B cell (primary cell): ENCODE data around the gene PTPRM. TPM values are rescaled to one million over a fixed set of nuclear protein-coding genes. Genes with fewer than 3 reads are reported as not detected.

Experiments used
- ATAC-seq: fragments of 200-7000 bp; cut with Tn5 transposase; one replicate; pipeline ENCODE4 v1.10.0; 2021; ENCODE audit warnings: low read depth, mild to moderate bottlenecking, moderate number of reproducible peaks, moderate library complexity
- CTCF ChIA-PET: fragments of 350-600 bp; sonication (Branson Sonifier 250); formaldehyde crosslinking; loops from one replicate; lab custom pipeline; 2021; ENCODE audit warnings: antibody characterized with exemption, inconsistent platforms; lab: Charles Lee
- POLR2A ChIA-PET: fragments of 350-600 bp; sonication (Branson Sonifier 250); formaldehyde crosslinking; loops from one replicate; lab custom pipeline; 2021; ENCODE audit warnings: antibody characterized with exemption; lab: Charles Lee
- DNase-seq: peaks from one replicate; pipeline ENCODE4 v3.0.0; 2013
- H2AFZ ChIP-seq: 2 replicates; pipeline ENCODE4 v1.6.1; 2012; ENCODE audit warnings: mild to moderate bottlenecking, low read depth, low read length; ENCODE audit not compliant: insufficient read depth, poor library complexity, severe bottlenecking
- H3K27ac ChIP-seq, 2 donors: 1 replicate in 1 of 2; 2 replicates in 1 of 2; pipeline ENCODE4 v1.5.1; 2012 to 2013; ENCODE audit warnings: low read length in 2 of 2, mild to moderate bottlenecking in 2 of 2, moderate library complexity in 1 of 2
- H3K27me3 ChIP-seq, 4 experiments: fragments of 200-600 bp in 1 of 4; sonication (generic) in 1 of 4; replicated peaks in 1 of 4; 1 replicate in 2 of 4; 2 replicates in 2 of 4; pipeline versions ENCODE4 v1.6.1 to v1.7.0; 2013 to 2016; ENCODE audit warnings: low read length in 3 of 4, mild to moderate bottlenecking in 2 of 4, mixed read lengths in 1 of 4, moderate library complexity in 1 of 4; ENCODE audit not compliant: insufficient read depth in 4 of 4, control insufficient read depth in 3 of 4; ENCODE audit errors: control extremely low read depth in 1 of 4
- H3K36me3 ChIP-seq, 2 experiments: replicated peaks in 1 of 2; 1 replicate in 1 of 2; 2 replicates in 1 of 2; pipeline versions ENCODE4 v1.6.1 to v1.7.1; 2013; ENCODE audit warnings: low read length in 1 of 2; ENCODE audit not compliant: insufficient read depth in 2 of 2, control insufficient read depth in 1 of 2; ENCODE audit errors: control extremely low read depth in 1 of 2, extremely low read depth in 1 of 2
- H3K4me1 ChIP-seq, 2 donors: fragments of 200-600 bp in 1 of 2; sonication (generic) in 1 of 2; 1 replicate in 1 of 2; 2 replicates in 1 of 2; pipeline versions ENCODE4 v1.5.1 to v1.6.1; 2013 to 2017; ENCODE audit warnings: low read length in 2 of 2; ENCODE audit not compliant: control insufficient read depth in 2 of 2, insufficient read depth in 2 of 2
- H3K4me2 ChIP-seq: replicated peaks from 2 replicates; pipeline ENCODE3; 2012; ENCODE audit warnings: mild to moderate bottlenecking, low read depth, low read length; ENCODE audit not compliant: poor library complexity, severe bottlenecking
- H3K4me3 ChIP-seq, 5 experiments: fragments of 200-600 bp in 1 of 5; sonication (generic) in 1 of 5; 1 replicate in 3 of 5; 2 replicates in 2 of 5; pipeline versions ENCODE4 v1.5.1 to v1.7.0; 2011 to 2016; ENCODE audit warnings: low read length in 4 of 5, mild to moderate bottlenecking in 4 of 5, low read depth in 2 of 5, control low read depth in 1 of 5, moderate library complexity in 1 of 5; ENCODE audit not compliant: insufficient read depth in 1 of 5; ENCODE audit errors: control extremely low read depth in 1 of 5, extremely low read depth in 1 of 5
- H3K79me2 ChIP-seq: fragments of 200-600 bp; sonication (generic); one replicate; pipeline ENCODE4 v1.6.0; 2016; ENCODE audit warnings: low read length; ENCODE audit not compliant: control insufficient read depth, insufficient read depth
- H3K9ac ChIP-seq: fragments of 200-600 bp; sonication (generic); 2 replicates; pipeline ENCODE4 v1.6.1; 2017; ENCODE audit warnings: mild to moderate bottlenecking, low read length, moderate library complexity
- H3K9me3 ChIP-seq, 3 donors: one replicate each; pipeline versions ENCODE4 v1.6.1 to v1.7.1; 2013; ENCODE audit warnings: low read length in 2 of 3; ENCODE audit not compliant: control insufficient read depth in 2 of 3, insufficient read depth in 1 of 3; ENCODE audit errors: control extremely low read depth in 1 of 3
- H4K20me1 ChIP-seq: 2 replicates; pipeline ENCODE4 v1.6.0; 2012; ENCODE audit warnings: mild to moderate bottlenecking, low read length; ENCODE audit not compliant: insufficient read depth, control insufficient read depth, poor library complexity, severe bottlenecking
- H3K27ac Mint-ChIP-seq: one replicate; pipeline ENCODE4 v1.8.0; 2021; ENCODE audit warnings: mixed read lengths
- H3K27me3 Mint-ChIP-seq: one replicate; pipeline ENCODE4 v1.8.0; 2021; ENCODE audit warnings: mixed read lengths
- H3K4me1 Mint-ChIP-seq: one replicate; pipeline ENCODE4 v1.8.0; 2021; ENCODE audit warnings: mixed read lengths
- H3K4me3 Mint-ChIP-seq: one replicate; pipeline ENCODE4 v1.8.0; 2021; ENCODE audit warnings: mixed read lengths
- H3K9me3 Mint-ChIP-seq: one replicate; pipeline ENCODE4 v1.8.0; 2022; ENCODE audit warnings: mixed read lengths; ENCODE audit not compliant: insufficient read depth
- EZH2 ChIP-seq: IDR thresholded peaks from 2 replicates; pipeline ENCODE4 v1.6.1; 2012; ENCODE audit warnings: borderline replicate concordance, low read depth, mild to moderate bottlenecking, moderate library complexity, low read length; ENCODE audit not compliant: insufficient read depth, poor library complexity, severe bottlenecking
- WGBS: methylation state at CpG from one replicate; pipeline ENCODE4 v1.1.5; 2013; ENCODE audit warnings: missing lambda C conversion rate; ENCODE audit not compliant: insufficient coverage; 5-methylcytosine and 5-hydroxymethylcytosine counted together
- intact Hi-C: fragments of 100-400 bp; cut with micrococcal nuclease; formaldehyde crosslinking; loops from one replicate; pipeline ENCODE4 v1.10.0; 2022
- polyA plus RNA-seq: library from polyadenylated mRNA; depleted of rRNA; stranded (reverse); fragments of >200 nt; gene quantifications from 2 replicates; pipeline ENCODE4 v1.2.3, GENCODE V29; 2012
- total RNA-seq, 2 donors: library from RNA; stranded (reverse); fragments of 120-200 nt in 1 of 2; gene quantifications; 1 replicate in 1 of 2; 2 replicates in 1 of 2; pipeline versions ENCODE4 v1.2.3 to v1.2.4, GENCODE V29; 2013 to 2022
- TF ChIP-seq, protein P1 (sequence below): fragments of 200-600 bp; IDR thresholded peaks from one replicate; pipeline ENCODE4 v1.8.0; 2022; ENCODE audit warnings: antibody characterized with exemption, mild to moderate bottlenecking

The PTPRM gene
- total and polyA plus RNA-seq, 2 donors (not counting 1 experiment from before 2014, with no cell fraction given): 0.20 to 0.89 TPM

DNA sequence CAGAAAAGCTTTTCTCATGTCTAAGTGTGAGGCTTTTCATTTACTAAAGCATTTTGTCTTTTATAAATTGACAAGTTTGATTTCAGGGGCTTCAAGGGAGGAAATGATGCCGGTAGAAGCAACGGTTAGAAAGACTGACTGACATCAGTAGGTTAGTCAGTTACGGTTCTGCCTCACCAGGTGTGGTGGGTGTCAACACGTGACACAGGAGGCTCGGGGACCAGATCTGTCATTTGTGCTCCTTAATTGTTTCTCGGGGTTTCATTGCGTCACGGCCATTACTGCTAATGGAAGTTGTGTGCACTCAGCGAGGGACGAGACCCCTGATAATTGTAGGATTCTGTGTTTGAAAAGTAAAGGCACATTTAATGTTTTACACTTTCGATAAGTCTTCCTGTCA is 18.9 kb upstream of the PTPRM start:
- no peak for TF ChIP-seq EZH2
- TF ChIP-seq, protein P1, sequence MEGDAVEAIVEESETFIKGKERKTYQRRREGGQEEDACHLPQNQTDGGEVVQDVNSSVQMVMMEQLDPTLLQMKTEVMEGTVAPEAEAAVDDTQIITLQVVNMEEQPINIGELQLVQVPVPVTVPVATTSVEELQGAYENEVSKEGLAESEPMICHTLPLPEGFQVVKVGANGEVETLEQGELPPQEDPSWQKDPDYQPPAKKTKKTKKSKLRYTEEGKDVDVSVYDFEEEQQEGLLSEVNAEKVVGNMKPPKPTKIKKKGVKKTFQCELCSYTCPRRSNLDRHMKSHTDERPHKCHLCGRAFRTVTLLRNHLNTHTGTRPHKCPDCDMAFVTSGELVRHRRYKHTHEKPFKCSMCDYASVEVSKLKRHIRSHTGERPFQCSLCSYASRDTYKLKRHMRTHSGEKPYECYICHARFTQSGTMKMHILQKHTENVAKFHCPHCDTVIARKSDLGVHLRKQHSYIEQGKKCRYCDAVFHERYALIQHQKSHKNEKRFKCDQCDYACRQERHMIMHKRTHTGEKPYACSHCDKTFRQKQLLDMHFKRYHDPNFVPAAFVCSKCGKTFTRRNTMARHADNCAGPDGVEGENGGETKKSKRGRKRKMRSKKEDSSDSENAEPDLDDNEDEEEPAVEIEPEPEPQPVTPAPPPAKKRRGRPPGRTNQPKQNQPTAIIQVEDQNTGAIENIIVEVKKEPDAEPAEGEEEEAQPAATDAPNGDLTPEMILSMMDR: no peak
- Mint-ChIP-seq H3K4me3 (no peak overlapping the region), H3K9me3 (no peaks in the 10 kb centered on the region), H3K27ac (no peak overlapping the region), H3K4me1 (no peaks in the 10 kb centered on the region), H3K27me3 (no peaks in the 10 kb centered on the region)
- Histone ChIP-seq H3K27me3 (peaks cover 0 to 2% (median 0%) of the 10 kb centered on the region in 4 experiments), H4K20me1 (no peaks in the 10 kb centered on the region), H3K9me3 (peaks cover 0 to 4% (median 0%) of the 10 kb centered on the region in 3 donors), H3K4me1 (no peaks in the 10 kb centered on the region), H3K36me3 (no peaks in the 10 kb centered on the region), H3K4me2 (no peak overlapping the region), H3K4me3 (no peak overlapping the region), H3K79me2 (no peaks in the 10 kb centered on the region), H2AFZ (no peak overlapping the region), H3K9ac (no peak overlapping the region), H3K27ac (no peak overlapping the region)
- WGBS: 90% methylated on average over 9 of the region's 11 CpGs
- DNase-seq (no peak), ATAC-seq (no peak)
- intact Hi-C loops: no loop called here
- ChIA-PET POLR2A (no interaction called here), CTCF (no interaction called here)

DNA sequence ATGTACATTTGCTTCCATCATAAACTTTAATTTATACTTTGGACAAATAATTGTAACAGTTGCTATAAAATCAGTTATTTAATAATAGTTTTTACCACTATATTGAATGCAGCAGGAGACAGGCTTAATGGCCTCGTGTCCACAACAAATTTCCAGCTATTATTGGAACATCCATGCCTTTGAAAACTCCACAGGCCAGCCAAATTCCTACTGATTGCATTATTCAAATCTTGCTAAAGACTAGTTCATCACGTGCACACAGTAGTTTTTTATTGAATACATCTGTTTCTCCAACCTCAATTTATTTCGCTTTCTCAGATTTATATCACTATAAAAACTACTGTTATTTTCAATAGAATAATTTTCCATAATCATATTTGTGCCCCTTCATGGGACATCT is 18.4 kb upstream of the PTPRM start:
- ATAC-seq: no peak

More for the DNA sequence above, 18.4 kb upstream of the PTPRM start:
- no peak overlapping the region for H3K27ac ChIP-seq
- peaks cover 0 to 4% (median 0%) of the 10 kb centered on the region in 3 donors for H3K9me3 ChIP-seq
- CTCF ChIA-PET: no interaction called here
- no peak for DNase-seq
- H2AFZ ChIP-seq: no peak overlapping the region
- 60% methylated on average over 1 of the region's 3 CpGs for WGBS
- no peaks in the 10 kb centered on the region for H3K27me3 Mint-ChIP-seq
- H3K79me2 ChIP-seq: no peaks in the 10 kb centered on the region
- intact Hi-C loops: no loop called here
- H3K4me1 Mint-ChIP-seq: no peaks in the 10 kb centered on the region
- H3K4me2 ChIP-seq: no peak overlapping the region
- H3K27ac Mint-ChIP-seq: no peak overlapping the region
- POLR2A ChIA-PET: no interaction called here
- no peaks in the 10 kb centered on the region for H4K20me1 ChIP-seq
- no peak overlapping the region for H3K9ac ChIP-seq
- TF ChIP-seq EZH2: no peak
- TF ChIP-seq, protein P1: no peak
- H3K36me3 ChIP-seq: no peaks in the 10 kb centered on the region
- H3K27me3 ChIP-seq: peaks cover 0 to 2% (median 0%) of the 10 kb centered on the region in 4 experiments
- no peaks in the 10 kb centered on the region for H3K9me3 Mint-ChIP-seq
- no peak overlapping the region for H3K4me3 Mint-ChIP-seq
- no peaks in the 10 kb centered on the region for H3K4me1 ChIP-seq
- no peak overlapping the region for H3K4me3 ChIP-seq
